ENCODE results near the gene ZKSCAN2. TPM values are rescaled to one million over a fixed set of nuclear protein-coding genes. Genes with fewer than 3 reads are reported as not detected.
A peak's percentile ranks its signal among the peaks of the same experiment; 100 is the strongest.

Gene ZKSCAN2
- total and polyA plus RNA-seq, 2 of the 8 experiments (the other 6 are each of a cell fraction or from before 2014, with no cell fraction given) = 2.2 to 11.6 TPM

GRCh38 chr16:25258861-25259179 is 1.2 kb upstream of the ZKSCAN2 start:
- Histone ChIP-seq H3K23ac (ENCODE audit: insufficient read length) (no peak overlapping the region), H2AFZ (ENCODE audit: low read length) (no peak overlapping the region), H2BK12ac (ENCODE audit: low read depth, low read length) (no peak overlapping the region), H2BK120ac (replicated peaks; ENCODE audit: low read depth, low read length) (no peak overlapping the region), H3K9me3 (ENCODE audit: insufficient read depth in 2 of 2, low read depth in 1 of 2, low read length in 1 of 2) (no peaks in the 10 kb centered on the region), H3K27ac (ENCODE audit: low read depth, low read length) (peak overlapping the region; percentile 91; the same call in 1 of the 2 replicates), H2BK15ac (ENCODE audit: low read length) (no peak overlapping the region), H3K18ac (ENCODE audit: extremely low read depth, low read length) (no peak overlapping the region), H4K20me1 (replicated peaks in 1 of 2; ENCODE audit: control insufficient read depth in 1 of 2, insufficient read depth in 2 of 2, low read length in 2 of 2) (peaks cover 0 to 4% of the 10 kb centered on the region in 2 experiments), H2BK20ac (ENCODE audit: low read length) (no peak overlapping the region), H3K4ac (replicated peaks; ENCODE audit: insufficient read length, low read depth, low read length) (no peak overlapping the region), H3K27me3 (replicated peaks in 1 of 4; ENCODE audit: control insufficient read depth in 3 of 4, extremely low read depth in 1 of 4, insufficient read depth in 3 of 4, low read length in 3 of 4) (no peaks in the 10 kb centered on the region), H4K91ac (replicated peaks; ENCODE audit: insufficient read length, low read length) (no peak overlapping the region), H4K8ac (ENCODE audit: extremely low read depth, insufficient read depth, low read length) (no peak overlapping the region), H3K9ac (replicated peaks in 1 of 4; ENCODE audit: extremely low read depth in 1 of 4, low read depth in 3 of 4, low read length in 3 of 4) (peak overlapping the region in 3 of 4 experiments; percentile 82 to 94 (median 88); a peak in 4 of 7 replicates), H3K14ac (ENCODE audit: insufficient read length) (no peak overlapping the region), H2AK5ac (ENCODE audit: low read depth, low read length) (no peak overlapping the region), H3K4me1 (replicated peaks in 1 of 4; ENCODE audit: control insufficient read depth in 3 of 4, insufficient read depth in 4 of 4, low read length in 3 of 4) (peaks cover 0 to 2% (median under 1%) of the 10 kb centered on the region in 4 experiments; a peak in 3 of 7 replicates), H3K36me3 (ENCODE audit: control insufficient read depth in 2 of 4, insufficient read depth in 4 of 4, low read length in 3 of 4) (peaks cover 3 to 16% (median 6%) of the 10 kb centered on the region in 4 experiments; a peak in 4 of 8 replicates), H3K56ac (replicated peaks; ENCODE audit: insufficient read length, low read depth, low read length) (no peak overlapping the region), H2BK5ac (ENCODE audit: low read depth, low read length) (peak overlapping the region; percentile 86), H3K79me2 (ENCODE audit: control insufficient read depth in 1 of 2, insufficient read depth in 2 of 2, low read length in 2 of 2) (peaks cover 15 to 52% of the 10 kb centered on the region in 2 experiments), H3K4me2 (ENCODE audit: insufficient read depth in 1 of 2, low read depth in 2 of 2, low read length in 2 of 2) (peak overlapping the region; percentile 75 to 97), H4K5ac (ENCODE audit: insufficient read length, low read depth, low read length) (no peak overlapping the region), H3K4me3 (ENCODE audit: extremely low read depth in 1 of 4, insufficient read depth in 2 of 4, low read depth in 3 of 4, low read length in 4 of 4) (peak overlapping the region; percentile 73 to 88 (median 82)), H3K23me2 (ENCODE audit: low read depth, low read length) (peaks cover 17% of the 10 kb centered on the region), H3K79me1 (ENCODE audit: low read depth, low read length) (peaks cover 12% of the 10 kb centered on the region)
- no peak for DNase-seq (ENCODE audit: low read depth in 1 of 2, low spot score in 2 of 2)
- 25% methylated on average over 4 of the region's 4 CpGs; no CpG with 5 or more reads in 1 of the 2 experiments for WGBS, 2 experiments (ENCODE audit: extremely low coverage in 1 of 2, insufficient coverage in 1 of 2, insufficient read length in 1 of 2, insufficient replicate concordance in 2 of 2, low coverage in 1 of 2, low lambda C conversion rate in 2 of 2, missing lambda C conversion rate in 1 of 2)
- no peak for FAIRE-seq
- CTCF ChIA-PET (ENCODE audit: partially characterized antibody) = interaction anchor here (0.8 to 3.1 kb wide), 2 partner anchors 18 to 24 kb away, joined by 4 to 13 read pairs; no protein-coding TSS in a partner anchor
- POLR2A ChIA-PET (ENCODE audit: partially characterized antibody) = interaction anchor here (0.7 to 5.0 kb wide), 8 partner anchors 9 to 1734 kb away, joined by 3 to 23 read pairs (median 4); no protein-coding TSS in a partner anchor
- TF ChIP-seq CBX8 (IDR thresholded peaks at IDR 0.05; ENCODE audit: borderline replicate concordance, low read depth, low read length) (no peak), RFX5 (IDR thresholded peaks at IDR 0.05; ENCODE audit: borderline replicate concordance, low read depth, low read length) (no peak), CREB1 (IDR thresholded peaks at IDR 0.05) (no peak)

All from H1 (cell line).